ENCODE measurements around the gene PCDH18. TPM values are rescaled to one million over a fixed set of nuclear protein-coding genes. Genes with fewer than 3 reads are reported as not detected.
A peak's percentile ranks its signal among the peaks of the same experiment; 100 is the strongest.
"Not testable (repeated sequence)": the region's sequence is repeated elsewhere in the genome, so short reads cannot be mapped to it uniquely, and the experiment has no call there.

Gene PCDH18
- total and polyA plus RNA-seq, 2 experiments from 2014 or later: 2.5 to 6.6 TPM

- H3K4me3 ChIP-seq: no peak overlapping the region
- no peak for DNase-seq (ENCODE audit: low read depth in 1 of 2, low spot score in 1 of 2)
- H3K36me3 ChIP-seq: no peaks in the 10 kb centered on the region
- no peaks in the 10 kb centered on the region for H3K9me3 ChIP-seq (ENCODE audit: low read depth)
- H3K27me3 ChIP-seq: no peaks in the 10 kb centered on the region
- no peaks in the 10 kb centered on the region for H3K4me1 ChIP-seq (ENCODE audit: low read depth)
- TF ChIP-seq CTCF (IDR thresholded peaks at IDR 0.05; ENCODE audit: low read depth, low read length): no peak
- no peak overlapping the region for H3K27ac ChIP-seq
Measured at GRCh38 chr4:137502339-137503129, 29.8 kb downstream of the PCDH18 start.

GRCh38 chr4:137496267-137496666 lies 36.0 kb downstream of the PCDH18 start:
- H3K27ac ChIP-seq; H3K9me3 ChIP-seq (ENCODE audit: low read depth); H3K36me3 ChIP-seq; H3K4me1 ChIP-seq (ENCODE audit: low read depth); DNase-seq (ENCODE audit: low read depth in 1 of 2, low spot score in 1 of 2): not testable (repeated sequence)
- peak overlapping the region; percentile 1 for H3K4me3 ChIP-seq
- peaks cover 11% of the 10 kb centered on the region for H3K27me3 ChIP-seq

GRCh38 chr4:137495578-137495977 lies 36.7 kb downstream of the PCDH18 start:
- Histone ChIP-seq H3K9me3 (ENCODE audit: low read depth) (no peaks in the 10 kb centered on the region), H3K27ac (no peak overlapping the region), H3K4me3 (no peak overlapping the region), H3K4me1 (ENCODE audit: low read depth) (no peaks in the 10 kb centered on the region), H3K36me3 (no peaks in the 10 kb centered on the region), H3K27me3 (peaks cover 11% of the 10 kb centered on the region)
- no peak for TF ChIP-seq CTCF (IDR thresholded peaks at IDR 0.05; ENCODE audit: low read depth, low read length)
- no peak for DNase-seq (ENCODE audit: low read depth in 1 of 2, low spot score in 1 of 2)

GRCh38 chr4:137483313-137483959 lies 48.9 kb downstream of the PCDH18 start:
- H3K4me1 ChIP-seq (ENCODE audit: low read depth); H3K4me3 ChIP-seq; H3K27ac ChIP-seq; H3K36me3 ChIP-seq; H3K27me3 ChIP-seq; DNase-seq (ENCODE audit: low read depth in 1 of 2, low spot score in 1 of 2); H3K9me3 ChIP-seq (ENCODE audit: low read depth): not testable (repeated sequence)

GRCh38 chr4:137479657-137480056 lies 52.6 kb downstream of the PCDH18 start:
- not testable (repeated sequence) for H3K27me3 ChIP-seq; DNase-seq (ENCODE audit: low read depth in 1 of 2, low spot score in 1 of 2); H3K36me3 ChIP-seq

GRCh38 chr4:137476345-137476744 lies 55.9 kb downstream of the PCDH18 start:
- Histone ChIP-seq H3K36me3 (no peaks in the 10 kb centered on the region), H3K9me3 (ENCODE audit: low read depth) (no peaks in the 10 kb centered on the region), H3K27ac (no peak overlapping the region)

More at GRCh38 chr4:137479657-137480056, 52.6 kb downstream of the PCDH18 start:
- not testable (repeated sequence) for H3K9me3 ChIP-seq (ENCODE audit: low read depth); H3K4me3 ChIP-seq; H3K27ac ChIP-seq; H3K4me1 ChIP-seq (ENCODE audit: low read depth)

More at GRCh38 chr4:137476345-137476744, 55.9 kb downstream of the PCDH18 start:
- no peak for TF ChIP-seq CTCF (IDR thresholded peaks at IDR 0.05; ENCODE audit: low read depth, low read length)
- no peak for DNase-seq (ENCODE audit: low read depth in 1 of 2, low spot score in 1 of 2)
- no peak overlapping the region for H3K4me3 ChIP-seq
- H3K27me3 ChIP-seq: no peaks in the 10 kb centered on the region
- H3K4me1 ChIP-seq (ENCODE audit: low read depth): peaks cover 3% of the 10 kb centered on the region

Measured in cardiac muscle cell (in vitro differentiated cells and primary cell).